ENCODE measurements around the gene PARP8.

The PARP8 gene

DNA sequence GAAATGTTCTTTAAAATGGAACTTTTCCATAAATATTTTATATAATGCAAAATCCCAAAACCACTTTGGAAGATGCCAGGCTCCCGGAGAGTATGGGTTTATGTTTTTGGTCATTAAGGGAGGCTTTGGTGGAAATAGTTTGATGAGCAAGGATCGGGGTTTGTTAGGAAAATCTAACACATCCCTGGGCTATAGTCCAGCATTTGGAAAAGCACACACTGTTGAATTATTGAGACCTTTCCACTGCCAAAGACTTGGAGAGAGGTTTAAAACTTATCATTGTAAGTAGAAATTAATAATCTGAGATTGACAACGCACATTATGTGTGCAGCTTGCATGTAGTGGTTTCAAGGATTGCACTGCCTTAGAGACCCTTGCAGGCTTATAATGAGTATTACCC lies 156.3 kb downstream of the PARP8 start:
- no peaks in the 10 kb centered on the region for H3K9me3 ChIP-seq
- no peak overlapping the region for H3K4me2 ChIP-seq
- no peaks in the 10 kb centered on the region for H4K20me1 ChIP-seq
- H3K36me3 ChIP-seq: peaks cover 41% of the 10 kb centered on the region
- TF ChIP-seq Cebpa-rat (IDR thresholded peaks at IDR 0.05): no peak
- H3K9ac ChIP-seq: no peak overlapping the region
- H3K27ac ChIP-seq: no peak overlapping the region
- no peak overlapping the region for H3K4me3 ChIP-seq
- no peaks in the 10 kb centered on the region for H3K4me1 ChIP-seq
- H3K27me3 ChIP-seq: no peaks in the 10 kb centered on the region

DNA sequence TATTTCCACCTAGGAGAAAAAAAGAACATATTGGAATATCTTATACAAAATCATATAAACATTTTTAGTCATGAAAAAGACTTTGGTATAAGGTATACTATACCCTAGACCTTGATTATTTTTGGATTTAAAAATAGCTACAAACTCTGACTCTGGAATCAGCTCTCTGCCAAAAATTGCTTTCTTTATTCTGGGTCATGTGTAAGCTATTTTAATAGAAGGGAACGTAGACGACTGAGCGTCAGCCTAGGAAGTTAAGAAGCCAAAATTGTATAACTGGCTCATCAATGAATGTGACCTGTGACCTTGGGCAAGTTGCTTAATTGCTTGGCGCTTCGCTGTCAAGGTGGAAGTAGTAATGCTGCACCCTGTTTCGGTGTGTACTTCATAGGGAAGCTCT lies 157.1 kb downstream of the PARP8 start:
- Histone ChIP-seq H3K36me3 (peaks cover 42% of the 10 kb centered on the region), H3K4me1 (no peaks in the 10 kb centered on the region), H3K4me2 (no peak overlapping the region), H3K27ac (no peak overlapping the region), H3K9me3 (no peaks in the 10 kb centered on the region), H3K9ac (no peak overlapping the region), H3K27me3 (no peaks in the 10 kb centered on the region), H3K4me3 (no peak overlapping the region), H4K20me1 (no peaks in the 10 kb centered on the region)
- no peak for TF ChIP-seq Cebpa-rat (IDR thresholded peaks at IDR 0.05)

DNA sequence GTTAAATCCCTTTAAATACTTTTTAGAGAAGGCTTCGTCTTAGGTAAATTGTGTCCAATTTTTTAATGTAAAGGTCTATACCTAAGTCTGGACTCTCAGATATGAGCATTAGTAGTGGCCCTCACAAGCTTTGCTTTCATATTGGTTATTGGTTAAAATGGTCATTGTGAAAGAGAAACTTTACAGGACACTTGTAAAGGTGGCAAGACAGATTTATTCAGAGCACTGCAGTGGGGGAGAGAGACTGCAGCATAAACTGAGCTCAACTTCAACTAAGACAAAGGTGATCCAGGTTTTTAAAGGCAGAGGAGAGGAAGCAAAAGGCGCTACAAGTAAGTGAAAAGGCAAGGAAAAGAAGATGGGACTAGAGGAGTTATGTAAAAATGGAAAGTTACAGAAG lies 157.7 kb downstream of the PARP8 start:
- H3K27ac ChIP-seq: no peak overlapping the region
- no peaks in the 10 kb centered on the region for H4K20me1 ChIP-seq
- no peak for TF ChIP-seq Cebpa-rat (IDR thresholded peaks at IDR 0.05)
- H3K9me3 ChIP-seq: no peaks in the 10 kb centered on the region
- no peak overlapping the region for H3K4me3 ChIP-seq
- no peak overlapping the region for H3K4me2 ChIP-seq
- H3K27me3 ChIP-seq: no peaks in the 10 kb centered on the region
- no peak overlapping the region for H3K9ac ChIP-seq
- H3K36me3 ChIP-seq: peaks cover 44% of the 10 kb centered on the region
- no peaks in the 10 kb centered on the region for H3K4me1 ChIP-seq

DNA sequence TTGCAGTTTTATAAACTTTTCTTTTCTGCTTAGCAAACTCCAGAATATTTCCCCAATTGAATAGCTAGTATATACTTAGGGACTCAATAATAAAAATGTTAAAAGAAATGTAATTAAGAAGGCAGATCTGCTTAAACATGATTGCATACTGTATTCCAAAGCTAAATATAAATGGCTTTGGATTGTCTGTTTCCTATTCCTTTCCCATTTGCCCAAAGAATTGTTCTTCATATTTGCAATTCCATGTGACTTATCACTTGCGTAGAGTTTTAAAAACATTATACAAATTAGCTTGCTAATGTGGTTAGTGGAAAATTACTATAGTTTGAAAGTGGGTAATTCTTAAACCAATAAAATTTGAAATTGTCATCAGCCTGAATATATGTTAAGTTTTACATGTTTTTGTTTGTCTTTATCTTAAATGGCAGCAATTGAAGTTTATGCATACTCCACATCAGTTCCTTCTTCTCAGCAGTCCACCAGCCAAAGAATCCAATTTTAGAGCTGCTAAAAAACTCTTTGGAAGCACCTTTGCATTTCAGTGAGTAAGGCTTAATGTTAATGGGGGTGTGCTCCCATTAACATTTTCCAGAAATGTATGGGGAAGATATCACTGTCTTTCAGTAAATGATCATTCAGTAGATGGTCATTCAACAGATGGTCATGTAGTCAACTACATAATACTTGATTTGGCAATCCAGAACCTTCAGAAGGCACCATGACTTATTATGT lies 161.2 kb downstream of the PARP8 start:
- Histone ChIP-seq H3K9me3 (no peaks in the 10 kb centered on the region), H3K36me3 (peaks cover 32% of the 10 kb centered on the region), H3K27ac (no peak overlapping the region), H4K20me1 (no peaks in the 10 kb centered on the region), H3K27me3 (no peaks in the 10 kb centered on the region), H3K4me3 (no peak overlapping the region), H3K4me1 (no peaks in the 10 kb centered on the region), H3K9ac (no peak overlapping the region), H3K4me2 (no peak overlapping the region)
- TF ChIP-seq Cebpa-rat (IDR thresholded peaks at IDR 0.05): no peak

DNA sequence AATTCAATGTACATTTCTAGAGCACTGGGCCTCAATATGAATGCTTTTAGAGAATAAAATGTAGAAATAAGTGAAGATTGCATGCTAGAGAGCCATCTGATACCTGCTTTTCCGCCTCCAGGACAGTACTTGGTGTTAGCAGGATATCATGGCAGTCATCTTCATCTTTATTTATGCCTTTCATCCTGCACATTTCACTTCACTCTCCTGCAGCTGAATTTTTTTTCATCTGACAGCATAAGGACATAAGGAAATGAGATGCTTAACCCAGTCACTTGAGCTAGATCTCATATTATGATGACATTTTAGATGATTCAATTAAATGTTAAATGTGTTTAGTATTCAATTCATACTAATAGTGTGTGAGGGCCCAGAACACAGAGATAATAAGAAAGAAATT lies 162.6 kb downstream of the PARP8 start:
- H3K27ac ChIP-seq: no peak overlapping the region
- no peaks in the 10 kb centered on the region for H3K4me1 ChIP-seq
- no peak overlapping the region for H3K4me3 ChIP-seq
- no peaks in the 10 kb centered on the region for H3K27me3 ChIP-seq
- H4K20me1 ChIP-seq: no peaks in the 10 kb centered on the region
- no peaks in the 10 kb centered on the region for H3K9me3 ChIP-seq
- H3K4me2 ChIP-seq: no peak overlapping the region
- H3K36me3 ChIP-seq: peaks cover 23% of the 10 kb centered on the region
- no peak overlapping the region for H3K9ac ChIP-seq
- no peak for TF ChIP-seq Cebpa-rat (IDR thresholded peaks at IDR 0.05)

DNA sequence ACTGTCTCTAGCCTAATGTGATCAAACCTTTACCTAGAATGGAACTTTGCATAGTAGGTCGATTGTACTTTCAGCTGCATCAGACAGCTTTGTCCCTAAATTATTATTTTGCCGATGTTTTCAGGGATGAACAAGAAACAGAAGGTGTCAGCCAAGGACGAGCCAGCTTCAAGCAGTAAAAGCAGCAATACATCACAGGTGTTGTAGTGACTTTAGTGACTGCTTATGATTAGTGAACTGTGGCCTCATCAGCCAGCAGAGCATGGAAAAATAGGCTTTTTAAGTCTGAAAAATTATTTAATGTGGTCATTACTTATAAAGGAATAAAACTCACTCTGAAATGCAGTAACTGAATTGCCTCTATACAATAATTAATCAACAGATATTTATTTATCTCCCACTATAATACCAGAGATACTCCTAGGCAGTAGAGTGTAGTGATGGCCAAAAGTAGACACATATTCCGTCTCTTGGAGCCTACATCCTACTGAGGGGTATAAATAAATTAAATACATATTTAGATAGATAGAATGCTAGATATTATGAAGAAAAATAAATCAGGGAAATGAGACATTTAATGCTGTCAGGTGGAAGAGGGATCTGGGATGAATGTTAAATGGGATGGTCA lies 166.3 kb downstream of the PARP8 start:
- no peak overlapping the region for H3K4me2 ChIP-seq
- no peak for TF ChIP-seq Cebpa-rat (IDR thresholded peaks at IDR 0.05)
- no peaks in the 10 kb centered on the region for H3K9me3 ChIP-seq
- H3K4me1 ChIP-seq: no peaks in the 10 kb centered on the region
- no peaks in the 10 kb centered on the region for H3K27me3 ChIP-seq
- no peaks in the 10 kb centered on the region for H4K20me1 ChIP-seq
- H3K36me3 ChIP-seq: peaks cover 30% of the 10 kb centered on the region
- H3K9ac ChIP-seq: no peak overlapping the region
- H3K4me3 ChIP-seq: no peak overlapping the region
- no peak overlapping the region for H3K27ac ChIP-seq

DNA sequence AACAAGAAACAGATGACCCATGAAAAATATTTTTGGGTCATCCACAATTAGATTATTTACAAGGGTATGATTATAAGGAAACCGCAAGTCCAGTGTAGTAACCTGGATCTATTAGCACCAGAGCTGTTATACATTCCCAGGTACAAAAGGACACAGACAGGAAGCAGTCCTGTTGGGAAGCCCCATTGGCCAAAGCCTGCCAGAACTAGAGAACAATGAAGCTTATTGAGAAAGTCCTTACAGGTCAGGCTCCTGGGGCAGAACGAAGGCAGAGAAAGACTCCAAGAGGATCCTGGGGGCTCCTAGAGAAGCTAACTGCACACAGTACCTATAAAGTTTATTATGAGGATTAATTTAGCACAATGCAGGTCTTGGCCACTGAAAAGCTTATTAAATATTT lies 169.9 kb downstream of the PARP8 start:
- H3K9ac ChIP-seq: no peak overlapping the region
- no peak overlapping the region for H3K4me3 ChIP-seq
- peaks cover 14% of the 10 kb centered on the region for H3K36me3 ChIP-seq
- no peaks in the 10 kb centered on the region for H3K27me3 ChIP-seq
- H3K27ac ChIP-seq: no peak overlapping the region
- no peak overlapping the region for H3K4me2 ChIP-seq
- H3K9me3 ChIP-seq: no peaks in the 10 kb centered on the region
- no peaks in the 10 kb centered on the region for H3K4me1 ChIP-seq
- no peaks in the 10 kb centered on the region for H4K20me1 ChIP-seq
- no peak for TF ChIP-seq Cebpa-rat (IDR thresholded peaks at IDR 0.05)

DNA sequence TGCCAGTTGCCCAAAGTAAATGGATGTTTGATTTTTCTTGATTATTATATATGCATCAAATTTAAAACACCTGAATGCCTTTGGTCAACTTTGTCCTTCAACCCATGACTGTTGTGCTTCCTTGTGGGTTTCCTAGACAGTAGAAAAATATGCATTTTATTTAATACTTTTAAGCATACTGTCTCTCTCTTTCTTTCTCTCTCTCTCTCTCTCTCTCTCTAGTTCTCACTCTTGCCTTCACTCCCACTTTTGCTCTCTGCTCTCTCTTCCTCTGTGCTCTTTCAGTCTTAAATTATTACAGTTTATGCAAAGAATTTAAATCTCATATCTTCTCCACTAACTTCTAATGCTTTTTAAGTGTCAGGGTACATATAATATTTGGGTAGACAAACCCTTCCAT lies 173.0 kb downstream of the PARP8 start:
- peaks cover 14% of the 10 kb centered on the region for H3K36me3 ChIP-seq
- TF ChIP-seq Cebpa-rat (IDR thresholded peaks at IDR 0.05): no peak

DNA sequence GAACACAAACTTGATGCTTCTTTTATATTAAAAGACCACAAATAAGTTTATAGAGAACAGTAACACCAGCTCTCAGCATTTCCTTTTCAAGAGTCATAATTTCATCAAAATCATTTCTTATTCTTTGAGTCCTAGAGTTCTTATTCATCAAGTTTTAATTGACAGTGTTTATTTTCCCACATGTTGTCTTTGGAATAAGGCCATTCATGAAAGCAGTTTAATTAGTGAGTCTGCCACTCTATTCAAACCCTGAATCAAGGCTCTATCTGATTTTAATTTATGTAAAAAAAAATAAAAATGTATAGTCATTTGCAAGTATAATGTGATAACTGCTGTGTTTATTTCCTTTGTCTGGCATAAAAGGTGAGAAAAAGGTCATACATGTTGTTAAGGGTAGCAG lies 176.7 kb downstream of the PARP8 start:
- Histone ChIP-seq H3K27ac (no peak overlapping the region), H3K4me3 (no peak overlapping the region), H3K4me2 (no peak overlapping the region), H3K4me1 (no peaks in the 10 kb centered on the region), H3K27me3 (no peaks in the 10 kb centered on the region), H3K36me3 (no peaks in the 10 kb centered on the region), H3K9ac (no peak overlapping the region), H4K20me1 (no peaks in the 10 kb centered on the region), H3K9me3 (no peaks in the 10 kb centered on the region)
- TF ChIP-seq Cebpa-rat (IDR thresholded peaks at IDR 0.05): no peak

More for the DNA sequence above, 173.0 kb downstream of the PARP8 start:
- Histone ChIP-seq H3K4me2 (no peak overlapping the region), H3K4me1 (no peaks in the 10 kb centered on the region), H4K20me1 (no peaks in the 10 kb centered on the region), H3K9me3 (no peaks in the 10 kb centered on the region), H3K27me3 (no peaks in the 10 kb centered on the region), H3K9ac (no peak overlapping the region), H3K4me3 (no peak overlapping the region), H3K27ac (no peak overlapping the region)

DNA sequence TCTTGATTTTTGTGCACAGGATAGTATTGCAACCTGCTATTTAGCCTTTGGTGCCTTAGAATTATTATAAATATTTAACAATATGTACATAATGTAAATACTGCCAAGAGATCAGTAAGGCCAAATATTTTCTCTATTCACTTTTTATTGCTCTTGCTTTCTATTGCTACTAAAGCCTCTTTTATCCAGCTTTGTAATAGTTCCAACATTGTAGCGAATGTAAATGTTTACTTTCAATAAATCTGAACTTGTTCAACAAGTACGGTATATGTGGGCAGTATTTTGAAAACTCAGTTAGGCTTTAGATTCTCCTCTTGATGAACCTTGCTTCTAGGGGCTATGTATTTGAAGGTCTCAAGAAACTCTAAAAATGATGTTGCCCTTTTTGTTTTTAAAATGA lies 179.8 kb downstream of the PARP8 start:
- no peak for TF ChIP-seq Cebpa-rat (IDR thresholded peaks at IDR 0.05)
- H3K4me3 ChIP-seq: no peak overlapping the region

More for the DNA sequence above, 179.8 kb downstream of the PARP8 start:
- Histone ChIP-seq H4K20me1 (no peaks in the 10 kb centered on the region), H3K27me3 (no peaks in the 10 kb centered on the region), H3K4me1 (no peaks in the 10 kb centered on the region), H3K27ac (no peak overlapping the region), H3K9me3 (no peaks in the 10 kb centered on the region), H3K9ac (no peak overlapping the region), H3K36me3 (no peaks in the 10 kb centered on the region), H3K4me2 (no peak overlapping the region)

Data from BLaER1 (cell line).